NCI-H2107 treated with DMSO at 0.1 percent for 48 hours (cell line): Measurements from ENCODE around the gene LSM5.

ENCODE experiments used
- DNase-seq: peaks from one replicate; lab custom pipeline; 2025; ENCODE audit not compliant: unreplicated experiment; lab: John Stamatoyannopoulos, UW

The LSM5 gene

DNA sequence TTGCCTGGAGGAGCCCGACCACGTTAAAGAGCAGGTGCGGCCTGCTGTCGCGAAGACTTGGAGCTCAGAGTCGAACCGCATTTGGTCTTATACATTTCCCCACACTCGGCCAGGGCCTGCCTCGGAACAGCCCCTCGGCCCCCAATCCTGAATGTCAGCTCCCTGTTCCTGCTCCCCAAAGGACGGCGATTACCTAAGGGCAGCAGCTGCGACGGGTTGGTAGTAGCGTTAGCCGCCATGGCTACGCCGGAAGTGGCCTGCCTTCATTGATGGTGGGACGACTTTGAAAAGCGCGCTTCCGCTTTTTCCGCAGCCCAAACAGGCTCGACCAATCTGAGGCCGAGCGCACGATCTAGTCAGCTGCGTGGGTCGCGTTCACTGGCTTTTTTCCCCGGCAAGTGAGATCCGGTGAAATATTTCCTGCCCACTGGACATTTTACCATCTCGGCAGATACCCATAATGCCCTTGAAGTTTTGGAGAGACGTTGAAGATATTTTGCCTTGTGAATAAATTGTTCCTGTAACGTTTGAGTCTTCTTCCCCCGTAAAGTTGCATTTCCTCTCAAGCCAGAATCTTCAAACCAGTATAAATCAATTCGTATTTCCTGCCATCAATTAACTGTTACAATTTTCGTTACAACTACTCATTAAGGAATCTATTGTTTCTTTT, at the start of gene LSM5:
Gene LSM5, minus strand, starts transcription at position 254 of the 670 bp plus-strand sequence. Its CDS starts 15 bp downstream, at position 239.
- peak; percentile 93 for DNase-seq

GRCh38 chr7:32539366-32539765, 49.2 kb upstream of the LSM5 start:
- DNase-seq, result no peak

GRCh38 chr7:32537760-32538159, 47.6 kb upstream of the LSM5 start:
- no peak for DNase-seq

GRCh38 chr7:32536585-32536984, 46.4 kb upstream of the LSM5 start:
- DNase-seq, result no peak

- no peak for DNase-seq
These were observed 45.8 kb upstream of the LSM5 start for GRCh38 chr7:32536016-32536415.

GRCh38 chr7:32535162-32535702, 45.1 kb upstream of the LSM5 start:
- DNase-seq, result no peak

DNA sequence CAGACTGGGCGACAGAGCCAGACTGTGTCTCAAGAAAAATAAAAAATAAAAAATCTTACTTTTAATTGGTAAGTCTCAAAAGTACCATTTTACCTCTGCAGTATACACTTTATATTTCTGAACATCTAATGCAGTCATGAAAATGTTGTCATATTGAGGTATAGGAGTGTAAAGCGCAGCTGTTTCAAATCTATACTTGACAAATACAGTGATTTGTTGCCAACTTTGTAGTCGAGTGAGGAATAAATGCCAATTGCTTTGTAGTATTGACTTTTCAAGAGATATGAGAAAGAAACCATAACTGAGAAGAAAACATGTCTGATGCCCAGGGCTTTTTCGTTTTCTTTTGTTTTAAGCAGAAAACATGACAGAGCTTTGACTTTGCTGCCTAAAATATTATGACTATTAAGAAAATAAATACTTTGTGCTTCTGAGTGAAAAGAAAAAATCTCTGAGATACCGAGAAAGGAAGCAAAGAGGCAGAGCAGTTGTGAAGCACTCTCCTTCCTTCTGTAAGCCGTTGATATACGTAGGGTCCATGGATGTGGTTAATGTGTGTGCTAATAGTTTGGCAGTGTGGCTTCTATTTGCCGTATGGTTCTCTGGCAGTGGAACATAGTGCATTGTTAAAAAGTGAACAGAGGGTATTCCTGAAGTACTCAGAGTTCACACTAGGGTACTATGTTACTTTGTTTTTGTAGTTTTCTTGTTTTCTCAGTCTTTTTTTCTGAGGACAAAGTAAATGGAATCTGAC, 43.3 kb upstream of the LSM5 start:
- DNase-seq, result no peak

DNA sequence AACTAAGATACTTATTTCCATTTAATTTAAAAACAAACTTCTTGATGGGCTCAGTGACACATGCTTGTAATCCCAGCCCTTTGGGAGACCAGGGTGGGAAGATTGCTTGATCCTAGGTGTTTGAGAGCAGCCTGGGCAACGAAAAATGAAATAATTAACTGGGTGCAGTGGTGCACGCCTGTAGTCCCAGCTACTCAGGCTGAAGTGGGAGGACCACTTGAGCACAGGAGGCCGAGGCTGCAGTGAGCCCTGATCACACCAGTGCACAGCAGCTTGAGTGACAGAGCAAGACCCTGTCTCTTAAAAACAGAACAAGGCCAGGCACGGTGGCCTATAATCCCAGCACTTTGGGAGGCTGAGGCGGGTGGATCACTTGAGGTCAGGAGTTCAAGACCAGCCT, 42.5 kb upstream of the LSM5 start:
- no peak for DNase-seq

DNA sequence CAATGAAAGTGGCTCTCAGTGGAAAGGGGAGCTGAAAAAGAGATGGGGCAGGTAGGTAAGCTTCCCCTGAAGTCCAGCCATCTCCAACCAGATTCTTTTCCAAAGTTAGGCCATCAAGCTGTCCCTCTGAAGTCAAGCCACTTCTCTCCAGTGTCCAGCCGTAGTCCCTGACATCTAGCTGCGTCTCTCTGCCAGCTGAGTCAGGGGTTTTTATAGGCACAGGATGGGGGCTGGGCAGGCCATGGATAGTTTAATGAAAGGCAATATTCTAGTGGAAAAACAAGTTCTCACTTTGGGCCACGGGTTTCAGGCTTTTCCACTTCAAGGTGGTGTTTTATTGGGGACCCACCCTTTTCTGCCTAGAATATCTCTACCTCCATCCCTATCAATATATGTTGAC, 41.9 kb upstream of the LSM5 start:
- no peak for DNase-seq

GRCh38 chr7:32531402-32531801, 41.2 kb upstream of the LSM5 start:
- DNase-seq, result no peak

- no peak for DNase-seq
These were observed 35.7 kb upstream of the LSM5 start for GRCh38 chr7:32525839-32526238.

- DNase-seq, result no peak
These were observed 34.5 kb upstream of the LSM5 start for GRCh38 chr7:32524631-32525030.

DNA sequence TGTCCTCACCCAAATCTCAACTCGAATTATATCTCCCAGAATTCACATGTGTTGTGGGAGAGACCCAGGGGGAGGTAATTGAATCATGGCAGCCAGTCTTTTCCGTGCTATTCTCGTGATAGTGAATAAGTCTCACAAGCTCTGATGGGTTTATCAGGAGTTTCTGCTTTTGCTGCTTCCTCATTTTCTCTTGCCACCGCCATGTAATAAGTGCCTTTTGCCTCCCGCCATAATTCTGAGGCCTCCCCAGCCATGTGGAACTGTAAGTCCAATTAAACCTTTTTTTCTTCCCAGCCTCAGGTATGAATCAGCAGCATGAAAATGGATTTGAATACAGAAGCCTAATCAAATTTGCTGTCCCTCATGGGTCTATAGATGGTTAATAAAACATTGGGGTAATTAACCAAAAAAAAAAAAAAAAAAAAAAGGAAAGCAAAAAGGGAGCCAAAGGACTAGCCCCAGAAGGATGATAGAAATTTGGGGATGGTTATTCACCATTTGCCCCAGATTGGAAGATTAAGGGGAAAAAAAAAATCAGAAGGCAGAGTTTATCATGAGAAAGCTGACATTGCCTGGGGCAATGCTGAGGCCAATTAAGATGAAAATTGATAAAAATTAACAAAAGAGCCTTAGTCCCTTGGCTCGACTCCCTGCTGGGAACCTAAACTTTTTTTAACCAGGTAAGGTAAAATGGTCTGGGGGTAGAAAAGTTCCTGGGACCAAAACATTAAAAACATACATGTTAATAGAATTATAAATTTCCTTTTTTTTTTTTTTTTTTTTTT, 32.8 kb upstream of the LSM5 start:
- DNase-seq, result no peak

DNA sequence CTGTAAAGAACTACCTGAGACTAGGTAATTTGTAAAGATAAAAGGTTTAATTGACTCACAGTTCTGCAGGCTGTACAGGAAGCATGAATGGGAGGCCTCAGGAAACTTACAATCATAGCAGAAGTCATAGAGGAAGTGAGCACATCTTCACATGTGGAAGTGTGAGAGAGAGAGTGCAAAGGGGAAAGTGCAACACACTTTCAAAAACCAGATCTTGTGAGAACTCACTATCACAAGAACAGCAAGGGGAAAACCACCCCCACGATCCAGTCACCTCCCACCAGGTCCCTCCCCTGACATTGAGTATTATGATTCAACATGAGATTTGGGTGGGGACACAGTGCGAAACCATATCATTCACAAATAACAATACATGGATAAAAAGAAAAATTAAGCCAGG, 29.6 kb upstream of the LSM5 start:
- no peak for DNase-seq

DNA sequence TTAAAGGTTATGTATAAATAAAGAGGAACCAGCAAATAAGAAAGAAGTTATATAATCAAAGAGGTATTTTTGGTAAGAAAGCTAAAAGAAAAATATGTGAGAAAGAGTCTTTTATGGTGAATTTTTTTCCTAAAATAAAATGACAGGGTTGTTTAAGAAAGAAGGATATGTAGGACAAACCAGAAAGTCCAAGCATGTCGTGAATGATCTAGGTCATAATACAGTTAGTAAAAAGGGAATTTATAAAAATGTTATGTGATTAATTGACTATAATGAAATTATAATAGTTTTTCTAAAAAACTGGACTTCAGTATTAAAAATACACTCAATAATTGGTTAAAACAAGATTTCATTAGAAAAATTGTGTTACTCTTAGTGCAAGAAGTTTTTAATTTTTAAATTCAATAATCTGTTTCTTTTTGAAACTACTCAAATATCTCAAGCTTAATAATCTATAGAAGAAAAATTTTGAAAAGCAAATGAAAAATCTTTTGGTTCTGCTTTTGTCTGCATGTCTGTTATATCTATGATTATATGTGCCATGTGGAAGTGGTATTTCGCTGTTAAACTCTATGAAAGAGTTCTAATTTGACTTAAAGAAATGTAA, 28.5 kb upstream of the LSM5 start:
- no peak for DNase-seq

- no peak for DNase-seq
These were observed 26.4 kb upstream of the LSM5 start for GRCh38 chr7:32516551-32517100.

DNA sequence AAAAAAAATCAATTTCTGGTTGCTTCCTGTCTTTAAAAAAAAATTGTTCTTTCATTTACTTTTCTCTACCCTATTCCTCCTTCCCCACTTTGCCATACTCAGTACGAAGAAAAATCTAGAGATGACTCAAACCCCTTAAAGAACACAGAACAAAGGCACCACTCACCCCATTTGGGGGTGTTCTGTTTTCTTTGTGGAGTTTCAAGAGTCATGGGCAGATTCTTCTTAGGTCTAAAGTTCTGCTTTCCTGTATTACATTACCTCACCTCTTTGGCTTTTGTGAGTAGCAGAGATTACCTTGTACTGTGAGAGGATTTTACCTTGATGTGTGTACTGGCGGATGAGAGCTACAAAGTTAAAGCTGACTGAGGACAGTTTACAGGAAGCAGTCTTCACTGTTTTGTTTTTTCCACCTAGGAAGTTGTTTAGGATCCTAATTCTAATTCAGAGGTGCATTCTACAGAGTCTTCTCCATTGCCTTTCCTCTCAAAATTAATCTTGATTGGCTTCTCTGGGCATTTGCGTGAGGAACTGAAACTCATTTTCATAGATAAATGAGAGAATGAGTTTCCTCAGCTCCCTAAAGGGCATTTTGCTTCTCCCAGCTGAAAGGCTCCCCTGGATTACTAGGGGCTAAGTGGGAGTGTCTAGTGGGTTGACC, 25.8 kb upstream of the LSM5 start:
- no peak for DNase-seq

DNA sequence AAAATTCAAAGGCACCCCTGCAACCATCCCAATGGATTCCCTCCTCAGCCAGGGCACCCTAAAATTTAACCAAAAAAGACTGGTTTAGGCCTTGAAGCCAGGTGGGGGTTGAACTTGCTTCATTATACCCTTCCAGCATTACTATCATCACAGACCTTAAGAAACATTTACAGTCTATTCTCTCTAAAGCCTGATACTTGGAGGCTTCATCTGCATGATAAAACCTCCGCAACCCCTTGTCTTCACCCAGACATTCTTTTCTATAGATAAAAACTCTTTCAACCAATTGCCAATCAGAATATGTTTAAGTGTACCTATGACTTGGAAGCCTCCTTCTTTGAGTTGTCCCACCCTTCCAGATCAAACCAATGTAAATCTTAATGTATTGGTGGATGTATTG, 23.0 kb upstream of the LSM5 start:
- no peak for DNase-seq

DNA sequence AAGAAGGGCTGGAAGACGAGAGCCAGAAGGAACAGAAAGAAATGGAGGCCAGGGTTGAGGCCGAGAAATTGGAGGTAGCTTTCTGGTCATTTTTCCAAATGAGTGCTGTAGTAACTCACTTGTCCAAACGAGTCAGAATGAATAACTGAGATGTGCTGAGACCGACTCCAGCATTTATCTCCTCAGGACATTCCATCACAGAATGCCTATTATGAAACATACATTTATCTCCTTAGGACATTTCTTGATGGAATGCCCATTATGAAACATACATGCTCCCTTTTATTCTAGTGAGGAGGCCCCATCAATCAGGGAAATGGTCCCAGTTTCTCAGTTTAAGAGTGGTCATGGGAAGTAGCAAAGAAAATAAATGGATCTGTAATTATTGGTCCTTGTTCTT, 21.6 kb upstream of the LSM5 start:
- no peak for DNase-seq

GRCh38 chr7:32507414-32507813, 17.2 kb upstream of the LSM5 start:
- DNase-seq, result no peak
